ENCODE measurements around the gene ABR.

DNA sequence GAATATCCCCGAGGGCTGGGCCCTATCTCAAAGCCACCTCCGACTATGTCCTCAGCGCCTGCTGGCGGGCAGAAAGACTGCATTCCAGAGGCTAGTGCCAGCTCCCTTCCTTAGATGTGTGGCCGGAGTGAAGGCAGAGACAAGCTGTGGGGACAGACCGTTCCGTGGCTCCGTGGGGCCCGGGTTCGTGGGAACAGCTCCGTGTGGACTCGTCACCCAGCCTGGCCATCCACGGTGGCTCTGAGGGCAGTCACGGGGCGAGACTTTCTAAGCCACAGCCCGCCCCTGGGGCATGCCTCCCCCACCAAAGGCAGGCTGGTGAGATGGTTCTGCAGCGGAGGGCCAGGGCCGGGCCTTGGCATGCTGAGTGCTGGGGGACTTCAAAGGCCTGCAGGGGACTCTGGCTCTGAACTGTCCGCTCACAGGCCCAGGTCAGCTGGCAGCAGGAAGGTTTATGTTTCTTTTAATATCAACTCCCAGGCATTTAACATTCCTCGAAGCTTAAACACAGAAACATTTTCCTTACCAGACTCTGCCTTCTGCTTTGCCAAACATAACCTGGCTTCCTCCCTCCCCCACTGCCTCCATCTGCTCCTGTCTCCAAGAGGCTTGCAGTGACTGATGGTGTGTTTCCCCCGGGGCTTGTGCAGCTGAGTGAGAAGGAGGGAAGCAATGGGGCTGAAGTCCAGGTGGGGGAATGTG, 132.5 kb downstream of the ABR start:
- TF ChIP-seq, protein P1, sequence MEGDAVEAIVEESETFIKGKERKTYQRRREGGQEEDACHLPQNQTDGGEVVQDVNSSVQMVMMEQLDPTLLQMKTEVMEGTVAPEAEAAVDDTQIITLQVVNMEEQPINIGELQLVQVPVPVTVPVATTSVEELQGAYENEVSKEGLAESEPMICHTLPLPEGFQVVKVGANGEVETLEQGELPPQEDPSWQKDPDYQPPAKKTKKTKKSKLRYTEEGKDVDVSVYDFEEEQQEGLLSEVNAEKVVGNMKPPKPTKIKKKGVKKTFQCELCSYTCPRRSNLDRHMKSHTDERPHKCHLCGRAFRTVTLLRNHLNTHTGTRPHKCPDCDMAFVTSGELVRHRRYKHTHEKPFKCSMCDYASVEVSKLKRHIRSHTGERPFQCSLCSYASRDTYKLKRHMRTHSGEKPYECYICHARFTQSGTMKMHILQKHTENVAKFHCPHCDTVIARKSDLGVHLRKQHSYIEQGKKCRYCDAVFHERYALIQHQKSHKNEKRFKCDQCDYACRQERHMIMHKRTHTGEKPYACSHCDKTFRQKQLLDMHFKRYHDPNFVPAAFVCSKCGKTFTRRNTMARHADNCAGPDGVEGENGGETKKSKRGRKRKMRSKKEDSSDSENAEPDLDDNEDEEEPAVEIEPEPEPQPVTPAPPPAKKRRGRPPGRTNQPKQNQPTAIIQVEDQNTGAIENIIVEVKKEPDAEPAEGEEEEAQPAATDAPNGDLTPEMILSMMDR (IDR thresholded peaks at IDR 0.05): no peak
- no peak for TF ChIP-seq POLR2A (IDR thresholded peaks at IDR 0.05)

All from right lobe of liver (tissue), 4 donors.